T-helper 2 cell treated with Interferon-gamma antibody and Interleukin-4, amounts not matched to agents 5 μg/mL and 100 μg/mL, for 36 hours (primary cell): ENCODE data around the gene APOL3.
"Not testable (repeated sequence)": the region's sequence is repeated elsewhere in the genome, so short reads cannot be mapped to it uniquely, and the experiment has no call there.

Source experiments
- DNase-seq: peaks from one replicate; pipeline ENCODE4 v3.0.0; 2021; ENCODE audit warnings: low spot score
- H3K27ac Mint-ChIP-seq: one replicate; pipeline ENCODE4 v1.8.0; 2021; ENCODE audit warnings: mild to moderate bottlenecking, mixed read lengths
- H3K27me3 Mint-ChIP-seq: one replicate; pipeline ENCODE4 v1.8.0; 2021; ENCODE audit warnings: low read depth, mixed read lengths
- H3K36me3 Mint-ChIP-seq: one replicate; pipeline ENCODE4 v1.8.0; 2021; ENCODE audit warnings: low read depth, mixed read lengths
- H3K4me1 Mint-ChIP-seq: one replicate; pipeline ENCODE4 v1.8.0; 2021; ENCODE audit warnings: low read depth, mixed read lengths
- H3K4me3 Mint-ChIP-seq: one replicate; pipeline ENCODE4 v1.8.0; 2022; ENCODE audit warnings: mild to moderate bottlenecking, moderate library complexity, mixed read lengths
- H3K9me3 Mint-ChIP-seq: one replicate; pipeline ENCODE4 v1.8.0; 2021; ENCODE audit warnings: mixed read lengths

APOL3 gene

GRCh38 chr22:36104435-36104834 is 56.1 kb downstream of the APOL3 start:
- H3K9me3 Mint-ChIP-seq = no peaks in the 10 kb centered on the region
- no peaks in the 10 kb centered on the region for H3K36me3 Mint-ChIP-seq
- H3K4me3 Mint-ChIP-seq = no peak overlapping the region
- peaks cover 15% of the 10 kb centered on the region for H3K27me3 Mint-ChIP-seq
- no peak overlapping the region for H3K27ac Mint-ChIP-seq
- DNase-seq = no peak
- H3K4me1 Mint-ChIP-seq = no peaks in the 10 kb centered on the region

GRCh38 chr22:36103891-36104290 is 56.7 kb downstream of the APOL3 start:
- H3K4me3 Mint-ChIP-seq = no peak overlapping the region
- H3K27ac Mint-ChIP-seq = no peak overlapping the region
- H3K4me1 Mint-ChIP-seq = no peaks in the 10 kb centered on the region
- no peaks in the 10 kb centered on the region for H3K36me3 Mint-ChIP-seq
- peaks cover 15% of the 10 kb centered on the region for H3K27me3 Mint-ChIP-seq
- H3K9me3 Mint-ChIP-seq = no peaks in the 10 kb centered on the region
- DNase-seq = no peak

- Mint-ChIP-seq H3K27me3 (peaks cover 15% of the 10 kb centered on the region), H3K36me3 (no peaks in the 10 kb centered on the region), H3K4me1 (no peaks in the 10 kb centered on the region), H3K9me3 (no peaks in the 10 kb centered on the region), H3K27ac (no peak overlapping the region), H3K4me3 (no peak overlapping the region)
- no peak for DNase-seq
Measured at GRCh38 chr22:36102995-36103394, 57.6 kb downstream of the APOL3 start.

GRCh38 chr22:36101756-36102155 is 58.8 kb downstream of the APOL3 start:
- H3K4me1 Mint-ChIP-seq = no peaks in the 10 kb centered on the region
- H3K4me3 Mint-ChIP-seq = no peak overlapping the region
- peaks cover 14% of the 10 kb centered on the region for H3K27me3 Mint-ChIP-seq
- DNase-seq = no peak
- no peaks in the 10 kb centered on the region for H3K36me3 Mint-ChIP-seq
- no peak overlapping the region for H3K27ac Mint-ChIP-seq
- H3K9me3 Mint-ChIP-seq = no peaks in the 10 kb centered on the region

- not testable (repeated sequence) for DNase-seq, H3K4me1 Mint-ChIP-seq, H3K36me3 Mint-ChIP-seq, H3K27me3 Mint-ChIP-seq, H3K9me3 Mint-ChIP-seq, H3K27ac Mint-ChIP-seq, H3K4me3 Mint-ChIP-seq
Measured at GRCh38 chr22:36100908-36101307, 59.6 kb downstream of the APOL3 start.

GRCh38 chr22:36100134-36100824 is 60.3 kb downstream of the APOL3 start:
- Mint-ChIP-seq H3K27me3 (peaks cover 6% of the 10 kb centered on the region), H3K27ac (no peak overlapping the region), H3K4me3 (no peak overlapping the region), H3K9me3 (no peaks in the 10 kb centered on the region), H3K4me1 (no peaks in the 10 kb centered on the region), H3K36me3 (no peaks in the 10 kb centered on the region)
- no peak for DNase-seq

- H3K4me1 Mint-ChIP-seq, H3K36me3 Mint-ChIP-seq, H3K27ac Mint-ChIP-seq, H3K9me3 Mint-ChIP-seq, H3K4me3 Mint-ChIP-seq, DNase-seq, H3K27me3 Mint-ChIP-seq: not testable (repeated sequence)
Measured at GRCh38 chr22:36099561-36099960, 61.0 kb downstream of the APOL3 start.

GRCh38 chr22:36097880-36098279 is 62.7 kb downstream of the APOL3 start:
- Mint-ChIP-seq H3K27me3 (peaks cover 6% of the 10 kb centered on the region), H3K36me3 (no peaks in the 10 kb centered on the region), H3K4me3 (no peak overlapping the region), H3K4me1 (no peaks in the 10 kb centered on the region), H3K27ac (no peak overlapping the region), H3K9me3 (no peaks in the 10 kb centered on the region)
- DNase-seq = no peak

GRCh38 chr22:36090772-36091171 is 69.8 kb downstream of the APOL3 start:
- not testable (repeated sequence) for H3K4me1 Mint-ChIP-seq, H3K4me3 Mint-ChIP-seq, H3K36me3 Mint-ChIP-seq, DNase-seq, H3K9me3 Mint-ChIP-seq, H3K27me3 Mint-ChIP-seq, H3K27ac Mint-ChIP-seq
